ENCODE results near the gene UGT1A8.

UGT1A8 gene

GRCh38 chr2:233671290-233672161 lies 54.1 kb downstream of the UGT1A8 start, which contains the start of gene UGT1A9:
Gene UGT1A9, plus strand, starts transcription at chr2:233671898. Its CDS starts 37 bp downstream, at chr2:233671935.
- Histone ChIP-seq H2AFZ (ENCODE audit: low read depth, low read length, severe bottlenecking) (no peak within 1 kb of the TSS), H3K9me2 (replicated peaks; ENCODE audit: insufficient read depth, low read length) (no peaks in the 10 kb centered on the region)
- TF ChIP-seq, protein P1, sequence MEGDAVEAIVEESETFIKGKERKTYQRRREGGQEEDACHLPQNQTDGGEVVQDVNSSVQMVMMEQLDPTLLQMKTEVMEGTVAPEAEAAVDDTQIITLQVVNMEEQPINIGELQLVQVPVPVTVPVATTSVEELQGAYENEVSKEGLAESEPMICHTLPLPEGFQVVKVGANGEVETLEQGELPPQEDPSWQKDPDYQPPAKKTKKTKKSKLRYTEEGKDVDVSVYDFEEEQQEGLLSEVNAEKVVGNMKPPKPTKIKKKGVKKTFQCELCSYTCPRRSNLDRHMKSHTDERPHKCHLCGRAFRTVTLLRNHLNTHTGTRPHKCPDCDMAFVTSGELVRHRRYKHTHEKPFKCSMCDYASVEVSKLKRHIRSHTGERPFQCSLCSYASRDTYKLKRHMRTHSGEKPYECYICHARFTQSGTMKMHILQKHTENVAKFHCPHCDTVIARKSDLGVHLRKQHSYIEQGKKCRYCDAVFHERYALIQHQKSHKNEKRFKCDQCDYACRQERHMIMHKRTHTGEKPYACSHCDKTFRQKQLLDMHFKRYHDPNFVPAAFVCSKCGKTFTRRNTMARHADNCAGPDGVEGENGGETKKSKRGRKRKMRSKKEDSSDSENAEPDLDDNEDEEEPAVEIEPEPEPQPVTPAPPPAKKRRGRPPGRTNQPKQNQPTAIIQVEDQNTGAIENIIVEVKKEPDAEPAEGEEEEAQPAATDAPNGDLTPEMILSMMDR (IDR thresholded peaks at IDR 0.05; ENCODE audit: insufficient read depth, low read length, poor library complexity, severe bottlenecking): no peak

DNA sequence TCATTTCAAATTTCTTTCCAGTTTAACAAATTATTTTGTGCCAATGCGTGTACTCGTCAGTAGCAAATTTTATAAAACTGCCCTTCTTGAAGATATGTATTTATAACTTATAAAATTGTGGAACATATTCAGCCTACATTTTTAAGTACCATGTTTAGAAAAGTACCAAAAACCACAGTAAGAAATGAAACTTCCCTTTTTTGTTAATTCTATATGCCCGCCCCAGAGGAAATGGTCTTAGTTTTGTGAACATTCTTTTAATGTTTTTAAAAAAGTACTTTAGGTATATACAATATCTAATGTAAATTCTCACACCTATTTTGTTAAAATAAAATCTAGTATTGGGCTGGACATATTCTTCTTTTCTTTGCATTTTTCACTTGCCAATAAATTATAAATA lies 55.5 kb downstream of the UGT1A8 start:
- no peaks in the 10 kb centered on the region for H3K9me3 ChIP-seq (ENCODE audit: insufficient read depth, low read length)
- no peaks in the 10 kb centered on the region for H3K79me2 ChIP-seq (ENCODE audit: insufficient read depth, low read length)
- no peaks in the 10 kb centered on the region for H3K9me2 ChIP-seq (replicated peaks; ENCODE audit: insufficient read depth, low read length)
- H3K9ac ChIP-seq (ENCODE audit: low read length): no peak overlapping the region
- no peak overlapping the region for H3K4me3 ChIP-seq (ENCODE audit: insufficient read depth, low read length, poor library complexity, severe bottlenecking)
- H3K27me3 ChIP-seq (ENCODE audit: low read length): no peaks in the 10 kb centered on the region
- H3K4me2 ChIP-seq (ENCODE audit: low read depth, low read length, poor library complexity, severe bottlenecking): no peak overlapping the region
- H3F3A ChIP-seq (ENCODE audit: insufficient read depth): no peaks in the 10 kb centered on the region
- no peaks in the 10 kb centered on the region for H4K20me1 ChIP-seq (ENCODE audit: low read depth, low read length)
- no peak overlapping the region for H2AFZ ChIP-seq (ENCODE audit: low read depth, low read length, severe bottlenecking)
- no peak overlapping the region for H3K27ac ChIP-seq (ENCODE audit: low read depth, low read length)
- no peak for TF ChIP-seq EZH2phosphoT487 (conservative IDR thresholded peaks at IDR 0.05; ENCODE audit: low read length)
- TF ChIP-seq, protein P1 (IDR thresholded peaks at IDR 0.05; ENCODE audit: insufficient read depth, low read length, poor library complexity, severe bottlenecking): no peak
- H3K36me3 ChIP-seq (ENCODE audit: low read length): no peaks in the 10 kb centered on the region

More at GRCh38 chr2:233671290-233672161, 54.1 kb downstream of the UGT1A8 start, which contains the start of gene UGT1A9:
- no peak within 1 kb of the TSS for H3K4me3 ChIP-seq (ENCODE audit: insufficient read depth, low read length, poor library complexity, severe bottlenecking)
- H3K9ac ChIP-seq (ENCODE audit: low read length): no peak within 1 kb of the TSS
- H3K27ac ChIP-seq (ENCODE audit: low read depth, low read length): no peak within 1 kb of the TSS
- no peaks in the 10 kb centered on the region for H3F3A ChIP-seq (ENCODE audit: insufficient read depth)
- no peaks in the 10 kb centered on the region for H4K20me1 ChIP-seq (ENCODE audit: low read depth, low read length)
- no peaks in the 10 kb centered on the region for H3K79me2 ChIP-seq (ENCODE audit: insufficient read depth, low read length)
- no peaks in the 10 kb centered on the region for H3K9me3 ChIP-seq (ENCODE audit: insufficient read depth, low read length)
- H3K36me3 ChIP-seq (ENCODE audit: low read length): no peaks in the 10 kb centered on the region
- H3K27me3 ChIP-seq (ENCODE audit: low read length): no peaks in the 10 kb centered on the region
- H3K4me2 ChIP-seq (ENCODE audit: low read depth, low read length, poor library complexity, severe bottlenecking): no peak within 1 kb of the TSS

DNA sequence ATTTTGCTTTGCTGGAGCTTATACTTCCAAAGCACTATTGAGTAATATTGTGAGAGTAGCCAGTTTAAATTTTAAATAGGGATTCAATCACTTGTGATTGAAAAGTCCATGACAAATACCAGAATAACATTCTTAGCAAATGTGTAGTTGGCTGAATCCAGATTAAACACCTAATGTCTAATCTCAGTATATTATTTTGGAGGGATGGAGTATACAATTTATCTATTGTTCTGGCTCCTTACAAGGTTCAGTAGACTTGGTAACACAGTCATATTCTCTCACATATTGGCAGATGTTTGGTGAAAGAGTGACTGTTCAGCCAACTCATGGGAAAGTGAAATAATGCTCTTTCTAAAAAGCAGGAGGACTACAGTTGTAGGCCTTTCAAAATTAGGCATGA lies 56.5 kb downstream of the UGT1A8 start:
- H3K9me3 ChIP-seq (ENCODE audit: insufficient read depth, low read length): no peaks in the 10 kb centered on the region
- no peaks in the 10 kb centered on the region for H3K79me2 ChIP-seq (ENCODE audit: insufficient read depth, low read length)
- no peaks in the 10 kb centered on the region for H4K20me1 ChIP-seq (ENCODE audit: low read depth, low read length)
- H3K4me2 ChIP-seq (ENCODE audit: low read depth, low read length, poor library complexity, severe bottlenecking): no peak overlapping the region
- H2AFZ ChIP-seq (ENCODE audit: low read depth, low read length, severe bottlenecking): no peak overlapping the region
- TF ChIP-seq, protein P1 (IDR thresholded peaks at IDR 0.05; ENCODE audit: insufficient read depth, low read length, poor library complexity, severe bottlenecking): no peak
- TF ChIP-seq EZH2phosphoT487 (conservative IDR thresholded peaks at IDR 0.05; ENCODE audit: low read length): no peak
- H3K9me2 ChIP-seq (replicated peaks; ENCODE audit: insufficient read depth, low read length): no peaks in the 10 kb centered on the region
- H3K4me3 ChIP-seq (ENCODE audit: insufficient read depth, low read length, poor library complexity, severe bottlenecking): no peak overlapping the region
- no peaks in the 10 kb centered on the region for H3K27me3 ChIP-seq (ENCODE audit: low read length)
- H3K27ac ChIP-seq (ENCODE audit: low read depth, low read length): no peak overlapping the region
- no peak overlapping the region for H3K9ac ChIP-seq (ENCODE audit: low read length)
- H3F3A ChIP-seq (ENCODE audit: insufficient read depth): no peaks in the 10 kb centered on the region
- H3K36me3 ChIP-seq (ENCODE audit: low read length): no peaks in the 10 kb centered on the region

Measured in SU-DHL-6 (cell line).